GM20000 (cell line): ENCODE results near the gene TDRD3.

Source experiments
- DNase-seq: peaks from one replicate; pipeline ENCODE4 v3.0.0; 2012; ENCODE audit warnings: low spot score
- CTCF ChIP-seq: IDR thresholded peaks from 2 replicates; pipeline ENCODE4 v1.5.1; 2012; ENCODE audit warnings: mild to moderate bottlenecking, control low read depth; ENCODE audit errors: extremely low read depth, missing control alignments

TDRD3 gene

GRCh38 chr13:60384911-60385310, 12.1 kb upstream of the TDRD3 start:
- DNase-seq: no peak
- no peak for TF ChIP-seq CTCF

GRCh38 chr13:60386250-60386649, 10.8 kb upstream of the TDRD3 start:
- DNase-seq: no peak
- no peak for TF ChIP-seq CTCF

- no peak for DNase-seq
- no peak for TF ChIP-seq CTCF
Measured at GRCh38 chr13:60392131-60392530, 4.9 kb upstream of the TDRD3 start.

GRCh38 chr13:60395971-60396782, 843 bp upstream of the TDRD3 start:
- DNase-seq: peak; percentile 94
- TF ChIP-seq CTCF: no peak

- TF ChIP-seq CTCF: no peak
- peak; percentile 65 for DNase-seq
Measured at GRCh38 chr13:60397704-60398378, 821 bp downstream of the TDRD3 start.

GRCh38 chr13:60398379-60398891, 1.4 kb downstream of the TDRD3 start:
- DNase-seq: no peak
- no peak for TF ChIP-seq CTCF

- TF ChIP-seq CTCF: no peak
- no peak for DNase-seq
Measured at GRCh38 chr13:60398907-60399589, 2.0 kb downstream of the TDRD3 start.
